Panc1 (cell line): ENCODE measurements around the gene CLDN9. TPM values are rescaled to one million over a fixed set of nuclear protein-coding genes. Genes with fewer than 3 reads are reported as not detected.

ENCODE experiments used
- ATAC-seq: fragments of 200-7000 bp; cut with Tn5 transposase; 2 replicates; pipeline ENCODE4 v1.9.1; 2020; ENCODE audit warnings: mild to moderate bottlenecking, moderate library complexity
- BruUV-seq: library from RNA; stranded (reverse); fragments of 400-500 nt; replicated peaks from 2 replicates; lab custom pipeline; 2021; lab: Mats Ljungman, UMichigan
- CTCF ChIA-PET: fragments of 300-600 bp; sonication (Branson Sonifier 250); formaldehyde crosslinking; loops from one replicate; lab custom pipeline; 2022; ENCODE audit warnings: antibody characterized with exemption; lab: Charles Lee
- POLR2A ChIA-PET: fragments of 300-600 bp; sonication (Branson Sonifier 250); formaldehyde crosslinking; loops from one replicate; lab custom pipeline; 2022; ENCODE audit warnings: antibody characterized with exemption; lab: Charles Lee
- DNase-seq: peaks from one replicate; pipeline ENCODE4 v3.0.0-alpha.2; 2010; ENCODE audit warnings: low read depth, low spot score
- H3K27ac ChIP-seq: 2 replicates; pipeline ENCODE4 v1.5.1; 2011; ENCODE audit warnings: mild to moderate bottlenecking, low read length, inconsistent platforms
- H3K27me3 ChIP-seq: fragments of 200-500 bp; sonication (Bioruptor generic); 2 replicates; pipeline ENCODE4 v1.6.0; 2014; ENCODE audit warnings: low read length, inconsistent platforms; ENCODE audit not compliant: control insufficient read depth, insufficient read depth
- H3K36me3 ChIP-seq: fragments of 200-500 bp; sonication (Bioruptor generic); 2 replicates; pipeline ENCODE4 v1.5.1; 2014; ENCODE audit warnings: inconsistent platforms, mild to moderate bottlenecking, low read length, moderate library complexity; ENCODE audit not compliant: control insufficient read depth, insufficient read depth
- H3K4me1 ChIP-seq: 2 replicates; pipeline ENCODE4 v1.5.1; 2011; ENCODE audit warnings: inconsistent platforms, mild to moderate bottlenecking, low read length, moderate library complexity; ENCODE audit not compliant: control insufficient read depth, insufficient read depth
- H3K4me3 ChIP-seq, 2 experiments: 2 replicates each; pipeline ENCODE4 v1.5.1; 2011 to 2012; ENCODE audit warnings: low read depth in 2 of 2, low read length in 2 of 2, mild to moderate bottlenecking in 2 of 2, inconsistent platforms in 1 of 2, moderate library complexity in 1 of 2
- H3K9me3 ChIP-seq: fragments of 200-500 bp; sonication (Bioruptor generic); 2 replicates; pipeline ENCODE4 v1.5.1; 2014; ENCODE audit warnings: low read depth, mild to moderate bottlenecking, inconsistent platforms, low read length, moderate library complexity; ENCODE audit not compliant: control insufficient read depth, insufficient read depth
- POLR2AphosphoS5 ChIP-seq: IDR thresholded peaks from 2 replicates; pipeline ENCODE4 v1.6.1; 2012; ENCODE audit warnings: mild to moderate bottlenecking, low read depth, low read length, moderate library complexity
- SIN3A ChIP-seq: IDR thresholded peaks from 2 replicates; pipeline ENCODE4 v1.6.1; 2012; ENCODE audit warnings: low read depth, mild to moderate bottlenecking, low read length, moderate library complexity, borderline replicate concordance; ENCODE audit not compliant: insufficient read depth
- TCF7L2 ChIP-seq: IDR thresholded peaks from 2 replicates; pipeline ENCODE4 v1.6.1; 2011; ENCODE audit warnings: mild to moderate bottlenecking, low read depth, low read length, inconsistent platforms
- in situ Hi-C: cut with HindIII; loops from 2 replicates; pipeline ENCODE4 v1.10.0; 2016; ENCODE audit warnings: low sequenced_read_pairs, low pct_unique_long_range_greater_than_20kb
- intact Hi-C: fragments of 100-400 bp; cut with micrococcal nuclease; formaldehyde crosslinking; loops from one replicate; pipeline ENCODE4 v1.10.0; 2022; ENCODE audit not compliant: unreplicated experiment
- total RNA-seq: library from RNA; stranded (reverse); gene quantifications from one replicate; pipeline ENCODE4 v1.2.1, GENCODE V29; 2021; ENCODE audit not compliant: unreplicated experiment
- TF ChIP-seq, protein P1 (sequence below), 2 experiments: IDR thresholded peaks; 2 replicates each; pipeline ENCODE4 v1.6.1; 2011 to 2012; ENCODE audit warnings: low read depth in 2 of 2, control low read depth in 1 of 2, low read length in 1 of 2, mild to moderate bottlenecking in 1 of 2, moderate library complexity in 1 of 2; ENCODE audit not compliant: insufficient read depth in 1 of 2
- TF ChIP-seq, protein P2 (sequence below): fragments of 450-650 bp; IDR thresholded peaks from 2 replicates; pipeline ENCODE4 v1.5.1; 2017; ENCODE audit warnings: mild to moderate bottlenecking

The CLDN9 gene
- total RNA-seq, 1 experiment from 2014 or later: 1.6 TPM

GRCh38 chr16:3022684-3023414 is 10.1 kb downstream of the CLDN9 start:
- ATAC-seq: peak; percentile 8
- ChIA-PET POLR2A (interaction anchor here (0.6 kb wide), 5 partner anchors 11 to 1144 kb away, joined by 3 to 8 read pairs (median 4); no protein-coding TSS in a partner anchor), CTCF (interaction anchor here (0.7 to 1.2 kb wide), 4 partner anchors 9 to 25 kb away, joined by 3 to 5 read pairs (median 4); no protein-coding TSS in a partner anchor)
- Histone ChIP-seq H3K4me3 (peak overlapping the region; percentile 94 to 95), H3K9me3 (no peaks in the 10 kb centered on the region), H3K27ac (peak overlapping the region; percentile 99), H3K36me3 (peaks cover 9% of the 10 kb centered on the region), H3K4me1 (peaks cover 16% of the 10 kb centered on the region), H3K27me3 (no peaks in the 10 kb centered on the region)
- BruUV-seq: TSS peak; percentile 96
- in situ Hi-C loops: no loop called here
- TF ChIP-seq SIN3A: no peak
- TF ChIP-seq, protein P1, sequence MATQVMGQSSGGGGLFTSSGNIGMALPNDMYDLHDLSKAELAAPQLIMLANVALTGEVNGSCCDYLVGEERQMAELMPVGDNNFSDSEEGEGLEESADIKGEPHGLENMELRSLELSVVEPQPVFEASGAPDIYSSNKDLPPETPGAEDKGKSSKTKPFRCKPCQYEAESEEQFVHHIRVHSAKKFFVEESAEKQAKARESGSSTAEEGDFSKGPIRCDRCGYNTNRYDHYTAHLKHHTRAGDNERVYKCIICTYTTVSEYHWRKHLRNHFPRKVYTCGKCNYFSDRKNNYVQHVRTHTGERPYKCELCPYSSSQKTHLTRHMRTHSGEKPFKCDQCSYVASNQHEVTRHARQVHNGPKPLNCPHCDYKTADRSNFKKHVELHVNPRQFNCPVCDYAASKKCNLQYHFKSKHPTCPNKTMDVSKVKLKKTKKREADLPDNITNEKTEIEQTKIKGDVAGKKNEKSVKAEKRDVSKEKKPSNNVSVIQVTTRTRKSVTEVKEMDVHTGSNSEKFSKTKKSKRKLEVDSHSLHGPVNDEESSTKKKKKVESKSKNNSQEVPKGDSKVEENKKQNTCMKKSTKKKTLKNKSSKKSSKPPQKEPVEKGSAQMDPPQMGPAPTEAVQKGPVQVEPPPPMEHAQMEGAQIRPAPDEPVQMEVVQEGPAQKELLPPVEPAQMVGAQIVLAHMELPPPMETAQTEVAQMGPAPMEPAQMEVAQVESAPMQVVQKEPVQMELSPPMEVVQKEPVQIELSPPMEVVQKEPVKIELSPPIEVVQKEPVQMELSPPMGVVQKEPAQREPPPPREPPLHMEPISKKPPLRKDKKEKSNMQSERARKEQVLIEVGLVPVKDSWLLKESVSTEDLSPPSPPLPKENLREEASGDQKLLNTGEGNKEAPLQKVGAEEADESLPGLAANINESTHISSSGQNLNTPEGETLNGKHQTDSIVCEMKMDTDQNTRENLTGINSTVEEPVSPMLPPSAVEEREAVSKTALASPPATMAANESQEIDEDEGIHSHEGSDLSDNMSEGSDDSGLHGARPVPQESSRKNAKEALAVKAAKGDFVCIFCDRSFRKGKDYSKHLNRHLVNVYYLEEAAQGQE (IDR thresholded peaks at IDR 0.05; ENCODE audit: insufficient read depth in 1 of 2, low read depth in 2 of 2, low read length in 1 of 2): no peak
- no peak; the same call in 1 of the 2 replicates for TF ChIP-seq POLR2AphosphoS5
- TF ChIP-seq, protein P2, sequence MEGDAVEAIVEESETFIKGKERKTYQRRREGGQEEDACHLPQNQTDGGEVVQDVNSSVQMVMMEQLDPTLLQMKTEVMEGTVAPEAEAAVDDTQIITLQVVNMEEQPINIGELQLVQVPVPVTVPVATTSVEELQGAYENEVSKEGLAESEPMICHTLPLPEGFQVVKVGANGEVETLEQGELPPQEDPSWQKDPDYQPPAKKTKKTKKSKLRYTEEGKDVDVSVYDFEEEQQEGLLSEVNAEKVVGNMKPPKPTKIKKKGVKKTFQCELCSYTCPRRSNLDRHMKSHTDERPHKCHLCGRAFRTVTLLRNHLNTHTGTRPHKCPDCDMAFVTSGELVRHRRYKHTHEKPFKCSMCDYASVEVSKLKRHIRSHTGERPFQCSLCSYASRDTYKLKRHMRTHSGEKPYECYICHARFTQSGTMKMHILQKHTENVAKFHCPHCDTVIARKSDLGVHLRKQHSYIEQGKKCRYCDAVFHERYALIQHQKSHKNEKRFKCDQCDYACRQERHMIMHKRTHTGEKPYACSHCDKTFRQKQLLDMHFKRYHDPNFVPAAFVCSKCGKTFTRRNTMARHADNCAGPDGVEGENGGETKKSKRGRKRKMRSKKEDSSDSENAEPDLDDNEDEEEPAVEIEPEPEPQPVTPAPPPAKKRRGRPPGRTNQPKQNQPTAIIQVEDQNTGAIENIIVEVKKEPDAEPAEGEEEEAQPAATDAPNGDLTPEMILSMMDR: no peak
- no peak for TF ChIP-seq TCF7L2
- intact Hi-C loops: no loop called here
- no peak for DNase-seq

DNA sequence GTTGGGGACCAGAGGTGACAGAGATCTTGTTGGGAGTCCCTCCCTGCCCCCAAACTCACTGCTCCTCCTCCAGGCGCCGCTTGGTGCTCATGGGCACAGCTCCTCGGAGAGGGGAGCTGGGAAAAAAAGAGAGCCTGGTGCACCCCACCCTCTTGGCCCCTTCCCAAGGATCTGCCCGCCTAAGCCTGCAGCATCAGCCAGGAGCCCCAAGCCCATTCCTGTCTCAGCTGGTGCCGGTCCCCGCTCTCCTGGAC is 10.6 kb downstream of the CLDN9 start:
- Histone ChIP-seq H3K27me3 (no peaks in the 10 kb centered on the region), H3K36me3 (peaks cover 9% of the 10 kb centered on the region), H3K4me3 (peak overlapping the region; percentile 94 to 95), H3K4me1 (peaks cover 16% of the 10 kb centered on the region), H3K27ac (peak overlapping the region; percentile 99), H3K9me3 (no peaks in the 10 kb centered on the region)
- ChIA-PET POLR2A (interaction anchor here (0.6 kb wide), 2 partner anchors 32 to 1144 kb away, joined by 3 read pairs; no protein-coding TSS in a partner anchor), CTCF (interaction anchor here (0.7 to 1.2 kb wide), 3 partner anchors 8 to 20 kb away, joined by 3 to 5 read pairs (median 4); no protein-coding TSS in a partner anchor)
- in situ Hi-C loops (no loop called here), intact Hi-C loops (no loop called here)
- ATAC-seq (peak; percentile 46), DNase-seq (peak; percentile 87)
- no TSS peak for BruUV-seq
- TF ChIP-seq, protein P1 (IDR thresholded peaks at IDR 0.05; ENCODE audit: insufficient read depth in 1 of 2, low read depth in 2 of 2, low read length in 1 of 2): no peak
- TF ChIP-seq POLR2AphosphoS5 (peak; percentile 89), SIN3A (peak; percentile 60; the same call in 1 of the 2 replicates)
